DND-41 (cell line): ENCODE data around the gene APOBEC3H.

Source experiments
- ATAC-seq: fragments of 200-7000 bp; cut with Tn5 transposase; 3 replicates; pipeline ENCODE4 v1.9.1; 2021; ENCODE audit warnings: low read depth; ENCODE audit not compliant: insufficient read depth
- DNase-seq: peaks from one replicate; pipeline ENCODE4 v3.0.0-alpha.2; 2020
- H2AFZ ChIP-seq: 2 replicates; pipeline ENCODE4 v1.6.0; 2012; ENCODE audit warnings: low read depth, low read length
- H3K27ac ChIP-seq: 2 replicates; pipeline ENCODE4 v1.5.1; 2012; ENCODE audit warnings: low read length, inconsistent platforms
- H3K27me3 ChIP-seq: fragments of 200-600 bp; sonication (generic); 2 replicates; pipeline ENCODE4 v1.6.0; 2012; ENCODE audit warnings: low read length, mild to moderate bottlenecking, inconsistent platforms; ENCODE audit not compliant: insufficient read depth, poor library complexity
- H3K36me3 ChIP-seq: 2 replicates; pipeline ENCODE4 v1.5.1; 2012; ENCODE audit warnings: low read length, inconsistent platforms; ENCODE audit not compliant: insufficient read depth
- H3K4me1 ChIP-seq: 2 replicates; pipeline ENCODE4 v1.5.1; 2012; ENCODE audit warnings: mild to moderate bottlenecking, low read length; ENCODE audit not compliant: insufficient read depth
- H3K4me2 ChIP-seq: 2 replicates; pipeline ENCODE4 v1.6.0; 2012; ENCODE audit warnings: mild to moderate bottlenecking, moderate library complexity, low read length, inconsistent platforms; ENCODE audit not compliant: insufficient read depth
- H3K4me3 ChIP-seq, 2 experiments: fragments of 200-600 bp in 1 of 2; shearing (Covaris generic) in 1 of 2; 2 replicates each; pipeline ENCODE4 v1.5.1; 2012 to 2016; ENCODE audit warnings: inconsistent platforms in 2 of 2, low read length in 2 of 2, mild to moderate bottlenecking in 2 of 2, low read depth in 1 of 2, moderate library complexity in 1 of 2
- H3K79me2 ChIP-seq: 2 replicates; pipeline ENCODE4 v1.6.0; 2012; ENCODE audit warnings: low read length, inconsistent platforms; ENCODE audit not compliant: insufficient read depth
- H3K9ac ChIP-seq: 2 replicates; pipeline ENCODE4 v1.6.0; 2012; ENCODE audit warnings: low read depth, mild to moderate bottlenecking, inconsistent platforms, low read length, moderate library complexity
- H3K9me3 ChIP-seq: 2 replicates; pipeline ENCODE4 v1.5.1; 2012; ENCODE audit warnings: low read length, moderate library complexity, mild to moderate bottlenecking, inconsistent platforms; ENCODE audit not compliant: insufficient read depth, severe bottlenecking
- H4K20me1 ChIP-seq: 2 replicates; pipeline ENCODE4 v1.6.0; 2012; ENCODE audit warnings: low read length; ENCODE audit not compliant: insufficient read depth
- CTCF ChIP-seq: IDR thresholded peaks from 2 replicates; pipeline ENCODE4 v1.5.1; 2012; ENCODE audit warnings: borderline replicate concordance, low read length, moderate library complexity, mild to moderate bottlenecking; ENCODE audit not compliant: poor library complexity, severe bottlenecking; ENCODE audit errors: extremely low read depth
- EZH2 ChIP-seq: IDR thresholded peaks from 3 replicates; pipeline ENCODE4 v1.6.1; 2012; ENCODE audit warnings: borderline replicate concordance, low read depth, mild to moderate bottlenecking, moderate library complexity, low read length, inconsistent platforms; ENCODE audit not compliant: severe bottlenecking

The APOBEC3H gene

GRCh38 chr22:39153220-39153717 lies 56.2 kb downstream of the APOBEC3H start:
- peak overlapping the region; percentile 99 for H3K4me2 ChIP-seq
- peaks cover 6% of the 10 kb centered on the region for H3K27me3 ChIP-seq
- peaks cover 16% of the 10 kb centered on the region for H3K36me3 ChIP-seq
- no peaks in the 10 kb centered on the region for H4K20me1 ChIP-seq
- H3K9ac ChIP-seq: peak overlapping the region; percentile 80
- peaks cover 16% of the 10 kb centered on the region; the same call in 1 of the 2 replicates for H3K79me2 ChIP-seq
- H2AFZ ChIP-seq: peak overlapping the region; percentile 99
- no peaks in the 10 kb centered on the region for H3K9me3 ChIP-seq
- peak overlapping the region; percentile 30 to 79; a peak in 3 of 4 replicates for H3K4me3 ChIP-seq
- no peak for ATAC-seq
- peak overlapping the region; percentile 73 for H3K27ac ChIP-seq
- H3K4me1 ChIP-seq: peaks cover 31% of the 10 kb centered on the region
- TF ChIP-seq EZH2 (no peak), CTCF (no peak)
- no peak for DNase-seq
